ENCODE data around the gene TWF1.

Gene TWF1

DNA sequence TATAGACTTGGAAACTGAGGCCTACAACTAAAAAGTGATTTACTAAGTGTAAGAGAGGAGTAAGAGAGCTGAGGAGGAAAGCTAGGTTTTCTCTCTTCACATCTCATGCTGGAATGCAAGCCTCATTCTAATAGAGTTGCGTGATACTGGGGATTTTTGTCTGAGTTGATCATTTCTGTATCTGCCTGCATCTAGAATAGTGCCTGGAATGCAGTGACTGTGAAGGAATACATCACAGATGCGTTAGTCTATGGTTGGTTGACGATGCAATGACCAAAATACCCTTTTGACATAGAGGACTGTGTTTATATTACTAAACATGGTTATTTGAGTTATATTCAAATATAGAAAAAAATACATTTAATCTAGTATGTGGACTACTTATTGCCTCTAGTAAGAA, 20.6 kb upstream of the TWF1 start:
- H3K4me3 ChIP-seq (IDR thresholded peaks at IDR 0.05; ENCODE audit: insufficient read depth, low read depth, low read length) = no peak overlapping the region
- H3K4me2 ChIP-seq = no peak overlapping the region
- no peaks in the 10 kb centered on the region for H3K4me1 ChIP-seq (ENCODE audit: low read depth, poor library complexity, severe bottlenecking)
- no peaks in the 10 kb centered on the region for H4K20me1 ChIP-seq (ENCODE audit: insufficient read depth)
- H3K9ac ChIP-seq = no peak overlapping the region
- H3K79me2 ChIP-seq (ENCODE audit: insufficient read depth, low read depth) = no peaks in the 10 kb centered on the region
- TF ChIP-seq, protein P1, sequence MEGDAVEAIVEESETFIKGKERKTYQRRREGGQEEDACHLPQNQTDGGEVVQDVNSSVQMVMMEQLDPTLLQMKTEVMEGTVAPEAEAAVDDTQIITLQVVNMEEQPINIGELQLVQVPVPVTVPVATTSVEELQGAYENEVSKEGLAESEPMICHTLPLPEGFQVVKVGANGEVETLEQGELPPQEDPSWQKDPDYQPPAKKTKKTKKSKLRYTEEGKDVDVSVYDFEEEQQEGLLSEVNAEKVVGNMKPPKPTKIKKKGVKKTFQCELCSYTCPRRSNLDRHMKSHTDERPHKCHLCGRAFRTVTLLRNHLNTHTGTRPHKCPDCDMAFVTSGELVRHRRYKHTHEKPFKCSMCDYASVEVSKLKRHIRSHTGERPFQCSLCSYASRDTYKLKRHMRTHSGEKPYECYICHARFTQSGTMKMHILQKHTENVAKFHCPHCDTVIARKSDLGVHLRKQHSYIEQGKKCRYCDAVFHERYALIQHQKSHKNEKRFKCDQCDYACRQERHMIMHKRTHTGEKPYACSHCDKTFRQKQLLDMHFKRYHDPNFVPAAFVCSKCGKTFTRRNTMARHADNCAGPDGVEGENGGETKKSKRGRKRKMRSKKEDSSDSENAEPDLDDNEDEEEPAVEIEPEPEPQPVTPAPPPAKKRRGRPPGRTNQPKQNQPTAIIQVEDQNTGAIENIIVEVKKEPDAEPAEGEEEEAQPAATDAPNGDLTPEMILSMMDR (conservative IDR thresholded peaks at IDR 0.05; ENCODE audit: low read depth, low read length) = no peak
- no peak overlapping the region for H3K27ac ChIP-seq
- H3K36me3 ChIP-seq (ENCODE audit: insufficient read depth) = no peaks in the 10 kb centered on the region
- no peaks in the 10 kb centered on the region for H3K27me3 ChIP-seq (ENCODE audit: insufficient read depth, low read depth)
- no peak overlapping the region for H2AFZ ChIP-seq (ENCODE audit: low read depth)

DNA sequence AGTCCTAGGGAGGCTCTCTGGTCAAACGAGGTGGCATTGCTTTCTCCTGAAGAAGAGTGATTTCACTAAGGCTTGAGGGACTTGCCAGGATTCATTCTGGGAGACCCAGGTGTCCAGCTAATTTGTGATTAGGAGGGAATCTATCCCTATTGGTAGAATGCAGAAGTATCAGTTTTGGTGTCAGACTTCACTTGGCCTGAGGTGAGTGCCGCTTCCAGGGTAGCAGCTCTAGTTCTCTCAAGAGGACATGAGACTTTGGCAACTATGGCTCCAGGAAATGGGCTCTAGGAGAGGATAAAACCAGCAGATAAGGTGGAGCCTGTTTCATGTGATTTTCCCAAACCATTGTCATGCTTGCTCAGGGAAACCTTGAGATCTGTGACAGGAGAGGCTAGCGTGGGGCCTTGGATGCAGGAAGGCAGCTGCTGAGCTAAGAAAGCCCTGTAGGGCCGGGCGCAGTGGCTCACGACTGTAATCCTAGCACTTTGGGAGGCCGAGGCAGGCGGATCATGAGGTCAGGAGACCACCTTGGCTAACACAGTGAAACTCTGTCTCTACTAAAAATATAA, 18.2 kb upstream of the TWF1 start:
- Histone ChIP-seq H3K36me3 (ENCODE audit: insufficient read depth) (no peaks in the 10 kb centered on the region), H3K27ac (no peak overlapping the region), H4K20me1 (ENCODE audit: insufficient read depth) (no peaks in the 10 kb centered on the region), H3K79me2 (ENCODE audit: insufficient read depth, low read depth) (no peaks in the 10 kb centered on the region), H3K9ac (no peak overlapping the region), H3K27me3 (ENCODE audit: insufficient read depth, low read depth) (no peaks in the 10 kb centered on the region), H3K4me2 (no peak overlapping the region), H2AFZ (ENCODE audit: low read depth) (no peak overlapping the region), H3K4me1 (ENCODE audit: low read depth, poor library complexity, severe bottlenecking) (no peaks in the 10 kb centered on the region), H3K4me3 (IDR thresholded peaks at IDR 0.05; ENCODE audit: insufficient read depth, low read depth, low read length) (no peak overlapping the region)
- TF ChIP-seq, protein P1 (conservative IDR thresholded peaks at IDR 0.05; ENCODE audit: low read depth, low read length) = no peak

DNA sequence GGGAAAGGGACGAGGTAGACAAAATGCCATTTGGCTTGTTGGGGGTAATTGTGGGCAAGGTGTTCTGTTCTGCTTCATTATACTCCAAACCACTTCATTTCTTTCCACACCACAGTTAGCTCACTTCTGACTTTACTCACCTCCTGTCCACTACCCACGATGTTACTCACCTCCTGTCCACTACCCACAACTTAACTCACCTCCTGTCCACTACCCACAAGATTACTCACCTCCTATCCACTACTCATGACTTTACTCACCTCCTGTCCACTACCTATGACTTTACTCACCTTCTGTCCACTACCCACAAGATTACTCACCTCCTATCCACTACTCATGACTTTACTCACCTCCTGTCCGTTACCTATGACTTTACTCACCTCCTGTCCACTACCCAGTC, 10.1 kb upstream of the TWF1 start:
- Histone ChIP-seq H3K4me1 (ENCODE audit: low read depth, poor library complexity, severe bottlenecking) (no peaks in the 10 kb centered on the region), H3K4me2 (no peak overlapping the region), H4K20me1 (ENCODE audit: insufficient read depth) (no peaks in the 10 kb centered on the region), H3K36me3 (ENCODE audit: insufficient read depth) (no peaks in the 10 kb centered on the region), H3K27ac (no peak overlapping the region), H3K9ac (no peak overlapping the region), H3K27me3 (ENCODE audit: insufficient read depth, low read depth) (no peaks in the 10 kb centered on the region), H3K79me2 (ENCODE audit: insufficient read depth, low read depth) (no peaks in the 10 kb centered on the region), H3K4me3 (IDR thresholded peaks at IDR 0.05; ENCODE audit: insufficient read depth, low read depth, low read length) (no peak overlapping the region), H2AFZ (ENCODE audit: low read depth) (no peak overlapping the region)
- TF ChIP-seq, protein P1 (conservative IDR thresholded peaks at IDR 0.05; ENCODE audit: low read depth, low read length) = no peak

DNA sequence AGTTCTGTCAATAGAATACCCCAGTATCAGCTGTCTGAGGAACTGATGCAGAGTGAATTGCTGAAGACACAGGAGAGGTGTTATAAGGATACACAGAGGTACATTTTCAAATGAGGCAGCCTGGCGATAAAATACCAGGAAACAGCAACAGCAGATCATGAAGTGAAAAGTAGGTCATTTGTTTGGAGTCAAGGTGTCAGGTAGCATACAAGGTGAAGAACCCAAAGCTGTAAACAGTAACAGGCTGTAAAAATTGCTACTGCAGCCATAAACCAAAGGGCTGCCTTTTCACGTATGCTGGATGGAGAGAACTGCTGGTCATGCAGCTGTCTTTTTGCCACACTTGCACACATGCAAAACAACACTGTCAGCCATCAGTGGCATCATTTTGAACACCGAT, 9.3 kb upstream of the TWF1 start:
- no peak overlapping the region for H3K27ac ChIP-seq
- no peak overlapping the region for H3K4me2 ChIP-seq
- no peak overlapping the region for H3K9ac ChIP-seq
- H3K36me3 ChIP-seq (ENCODE audit: insufficient read depth) = no peaks in the 10 kb centered on the region
- H4K20me1 ChIP-seq (ENCODE audit: insufficient read depth) = no peaks in the 10 kb centered on the region
- TF ChIP-seq, protein P1 (conservative IDR thresholded peaks at IDR 0.05; ENCODE audit: low read depth, low read length) = no peak
- no peak overlapping the region for H2AFZ ChIP-seq (ENCODE audit: low read depth)
- no peaks in the 10 kb centered on the region for H3K4me1 ChIP-seq (ENCODE audit: low read depth, poor library complexity, severe bottlenecking)
- H3K27me3 ChIP-seq (ENCODE audit: insufficient read depth, low read depth) = no peaks in the 10 kb centered on the region
- H3K79me2 ChIP-seq (ENCODE audit: insufficient read depth, low read depth) = no peaks in the 10 kb centered on the region
- H3K4me3 ChIP-seq (IDR thresholded peaks at IDR 0.05; ENCODE audit: insufficient read depth, low read depth, low read length) = no peak overlapping the region

All from KMS-11 (cell line).